Lower lobe of right lung (tissue), 2 donors: ENCODE measurements around the gene NUBP2. TPM values are rescaled to one million over a fixed set of nuclear protein-coding genes. Genes with fewer than 3 reads are reported as not detected.
A peak's percentile ranks its signal among the peaks of the same experiment; 100 is the strongest.
"Not testable (repeated sequence)": the region's sequence is repeated elsewhere in the genome, so short reads cannot be mapped to it uniquely, and the experiment has no call there.

Experiments
- ATAC-seq, 2 donors: fragments of 200-7000 bp; cut with Tn5 transposase; one replicate each; pipeline ENCODE4 v1.9.1; 2020 to 2022; ENCODE audit warnings: mild to moderate bottlenecking in 2 of 2, moderate library complexity in 2 of 2
- DNase-seq: peaks from one replicate; pipeline ENCODE4 v3.0.0-alpha.2; 2020
- H3K27ac ChIP-seq: fragments of 200-600 bp; one replicate; pipeline ENCODE4 v1.8.0; 2022
- H3K27me3 ChIP-seq: fragments of 200-600 bp; one replicate; pipeline ENCODE4 v1.8.0; 2022; ENCODE audit warnings: low read depth
- H3K36me3 ChIP-seq: fragments of 200-600 bp; one replicate; pipeline ENCODE4 v1.8.0; 2022; ENCODE audit warnings: mild to moderate bottlenecking
- H3K4me1 ChIP-seq: fragments of 200-600 bp; one replicate; pipeline ENCODE4 v1.8.0; 2022
- H3K4me3 ChIP-seq: fragments of 200-600 bp; one replicate; pipeline ENCODE4 v1.8.0; 2022; ENCODE audit warnings: mild to moderate bottlenecking
- H3K9me3 ChIP-seq: fragments of 200-600 bp; one replicate; pipeline ENCODE4 v1.8.0; 2022
- CTCF ChIP-seq: fragments of 200-600 bp; IDR thresholded peaks from one replicate; pipeline ENCODE4 v1.8.0; 2022; ENCODE audit warnings: antibody characterized with exemption, mild to moderate bottlenecking
- intact Hi-C: fragments of 100-400 bp; cut with DNase I; formaldehyde crosslinking; loops from one replicate; pipeline ENCODE4 v1.11.0; 2022
- total RNA-seq: library from RNA; stranded (reverse); fragmentation: NEBNext Ultra II Directional; extraction: Animal tissue kit (Norgen Biotek cat#: 25700); gene quantifications from one replicate; pipeline ENCODE4 v1.2.1, GENCODE V29; 2021
- donor health status: DM: no; HTN: yes; CAD: no; lungs with severe emphysema.

The NUBP2 gene
- total RNA-seq, 1 donor from 2014 or later = 36.0 TPM

- Histone ChIP-seq H3K27ac (peak within 1 kb of the TSS; percentile 58), H3K4me3 (peak within 1 kb of the TSS; percentile 39), H3K27me3 (no peaks in the 10 kb centered on the region), H3K36me3 (peaks cover 14% of the 10 kb centered on the region), H3K9me3 (peaks cover 6% of the 10 kb centered on the region), H3K4me1 (no peaks in the 10 kb centered on the region)
- peak; percentile 58 for DNase-seq
- no peak for TF ChIP-seq CTCF
- ATAC-seq = peak; percentile 75 to 89
- intact Hi-C loops = no loop called here
These were observed 10.9 kb downstream of the NUBP2 start, which contains the start of gene IGFALS for GRCh38 chr16:1793578-1794220. IGFALS (minus strand) TSS chr16:1793705; CDS start chr16:1793652, 53 bp downstream.

- Histone ChIP-seq H3K4me3 (peak overlapping the region; percentile 39), H3K27ac (peak overlapping the region; percentile 58), H3K36me3 (peaks cover 7% of the 10 kb centered on the region), H3K27me3 (no peaks in the 10 kb centered on the region), H3K9me3 (peaks cover 6% of the 10 kb centered on the region), H3K4me1 (no peaks in the 10 kb centered on the region)
- ATAC-seq (peak; percentile 76 to 83), DNase-seq (peak; percentile 72)
- intact Hi-C loops = no loop called here
- TF ChIP-seq CTCF = no peak
These were observed 11.6 kb downstream of the NUBP2 start for GRCh38 chr16:1794221-1794871.

DNA sequence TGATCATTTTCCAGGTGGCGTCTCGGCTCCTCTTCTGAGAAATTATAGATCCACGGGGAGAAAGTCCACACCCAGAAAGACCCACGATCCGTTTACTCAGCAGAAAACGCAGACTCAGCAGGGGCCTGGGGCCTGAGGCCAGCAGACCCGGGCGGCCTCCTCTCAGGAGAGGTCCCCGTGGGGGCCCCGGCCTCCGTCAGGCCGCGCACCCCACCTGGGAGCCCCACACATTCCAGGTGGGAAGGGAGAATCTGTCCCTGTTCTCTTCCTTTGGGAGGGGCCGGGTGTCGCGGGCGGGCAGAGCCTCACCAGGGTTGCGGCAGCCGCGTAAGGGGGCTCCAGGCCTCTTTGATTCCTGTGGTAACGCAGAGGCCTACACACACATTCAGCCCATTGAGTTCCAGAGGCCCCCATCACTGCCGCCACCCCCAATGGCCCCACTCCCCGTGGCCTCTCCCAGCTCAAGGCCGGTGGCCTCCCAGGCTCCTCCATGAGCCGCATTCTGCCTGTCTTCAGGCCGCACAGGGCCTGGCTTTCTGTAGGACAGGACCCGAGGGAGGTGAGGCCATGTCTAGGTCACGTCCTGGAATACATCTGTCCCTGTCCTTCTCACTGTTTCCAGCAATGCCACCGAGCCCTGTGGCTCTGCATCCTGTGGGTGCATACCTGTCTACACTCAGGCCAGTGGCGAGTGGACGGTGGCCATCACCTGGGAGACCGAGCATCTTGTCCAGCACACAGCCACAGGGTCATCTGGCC is 12.3 kb downstream of the NUBP2 start:
- Histone ChIP-seq H3K4me1 (no peaks in the 10 kb centered on the region), H3K4me3 (peak overlapping the region; percentile 11), H3K9me3 (peaks cover 6% of the 10 kb centered on the region), H3K36me3 (peaks cover under 1% of the 10 kb centered on the region), H3K27ac (peak overlapping the region; percentile 46), H3K27me3 (no peaks in the 10 kb centered on the region)
- ATAC-seq (no peak), DNase-seq (peak; percentile 45)
- TF ChIP-seq CTCF = no peak
- intact Hi-C loops = no loop called here

DNA sequence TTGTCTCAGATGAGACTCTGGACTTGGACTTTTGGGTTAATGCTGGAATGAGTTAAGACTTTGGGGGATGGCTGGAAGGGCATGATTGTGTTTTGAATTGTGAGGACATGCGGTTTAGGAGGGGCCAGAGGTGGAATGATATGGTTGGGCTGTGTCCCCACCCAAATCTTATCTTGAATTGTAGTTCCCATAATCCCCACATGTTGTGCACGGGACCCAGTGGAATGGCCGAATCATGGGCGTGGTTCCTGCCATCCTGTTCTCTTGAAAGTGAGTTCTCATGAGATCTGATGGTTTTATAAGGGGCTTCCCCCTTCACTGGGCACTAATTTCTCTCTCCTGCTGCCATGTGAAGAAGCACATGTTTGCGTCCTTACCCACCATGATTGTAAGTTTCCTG is 16.5 kb downstream of the NUBP2 start:
- DNase-seq, H3K4me3 ChIP-seq, H3K36me3 ChIP-seq, H3K27me3 ChIP-seq, ATAC-seq, intact Hi-C loops, H3K4me1 ChIP-seq, H3K9me3 ChIP-seq, H3K27ac ChIP-seq: not testable (repeated sequence)

DNA sequence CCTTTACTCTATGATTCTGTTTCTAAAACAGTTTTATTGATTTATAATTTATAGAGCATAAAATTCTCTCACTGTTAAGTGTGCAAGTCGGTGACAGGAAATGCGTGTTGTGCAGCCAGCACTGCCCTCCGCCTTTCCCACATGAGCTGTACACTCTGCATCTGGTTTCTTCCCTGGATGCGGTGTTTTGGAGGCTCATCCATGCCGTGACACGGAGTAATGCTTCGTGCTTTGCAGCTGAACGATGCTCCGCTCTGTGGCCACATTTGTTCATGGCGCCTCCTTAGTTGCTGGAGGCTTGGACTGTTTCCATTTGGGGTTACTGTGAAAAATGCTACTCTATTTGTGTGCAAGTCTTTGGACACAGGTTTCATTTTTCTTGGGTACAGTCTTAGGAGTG is 17.9 kb downstream of the NUBP2 start:
- DNase-seq = no peak
- intact Hi-C loops = no loop called here
- H3K36me3 ChIP-seq = peaks cover 5% of the 10 kb centered on the region
- H3K27ac ChIP-seq = no peak overlapping the region
- H3K4me3 ChIP-seq = no peak overlapping the region
- H3K4me1 ChIP-seq = no peaks in the 10 kb centered on the region
- peaks cover 6% of the 10 kb centered on the region for H3K9me3 ChIP-seq
- TF ChIP-seq CTCF = no peak
- ATAC-seq = no peak
- no peaks in the 10 kb centered on the region for H3K27me3 ChIP-seq
